ENCODE data around the gene PLXNA4. TPM values are rescaled to one million over a fixed set of nuclear protein-coding genes. Genes with fewer than 3 reads are reported as not detected.

Gene PLXNA4
- total RNA-seq, 1 experiment from 2014 or later: 1.0 TPM

DNA sequence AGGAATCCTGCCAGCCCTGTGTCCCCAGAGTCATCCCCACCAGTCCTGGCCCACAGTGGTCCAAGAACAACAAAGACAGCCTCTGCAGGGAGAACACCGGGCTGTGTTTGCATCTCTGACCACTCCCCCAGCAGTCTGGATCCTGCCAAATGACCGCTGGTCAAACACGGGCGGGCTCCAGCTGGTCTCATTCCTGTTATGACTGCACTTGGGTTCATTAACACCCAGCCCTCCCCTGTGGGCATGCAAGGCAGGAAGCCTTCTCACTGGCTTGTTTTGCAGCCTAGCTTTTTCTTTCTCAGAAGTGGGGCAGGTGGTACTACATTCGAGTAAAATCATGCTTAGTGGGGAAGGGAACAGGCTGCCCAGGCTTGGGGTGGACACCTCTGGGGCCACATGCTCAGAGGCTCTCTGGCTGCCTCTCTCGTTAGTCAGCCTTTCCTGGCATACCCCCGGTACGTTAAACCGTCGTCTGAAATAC is 190.0 kb downstream of the PLXNA4 start:
- Histone ChIP-seq H3K4me2 (no peak overlapping the region), H4K20me1 (ENCODE audit: insufficient read depth) (0 out of 2 replicates have a peak, but pooled peaks cover 3% of the 10 kb centered on the region), H3F3A (ENCODE audit: insufficient read depth, low read depth) (no peaks in the 10 kb centered on the region), H2AFZ (no peak overlapping the region), H3K4me1 (replicated peaks; ENCODE audit: insufficient read depth) (no peaks in the 10 kb centered on the region), H3K4me3 (no peak overlapping the region), H3K9me2 (ENCODE audit: insufficient read depth) (no peaks in the 10 kb centered on the region), H3K36me3 (ENCODE audit: low read depth) (no peaks in the 10 kb centered on the region), H3K79me2 (ENCODE audit: low read depth) (no peaks in the 10 kb centered on the region), H3K9me3 (ENCODE audit: insufficient read depth, low read depth) (no peaks in the 10 kb centered on the region), H3K27ac (no peak overlapping the region), H3K27me3 (ENCODE audit: insufficient read depth, low read depth) (peaks cover 78% of the 10 kb centered on the region)
- intact Hi-C loops (cut with micrococcal nuclease; ENCODE audit: unreplicated experiment): no loop called here
- DNase-seq: no peak
- POLR2A ChIA-PET (ENCODE audit: unreplicated experiment): no interaction called here
- TF ChIP-seq CTCF (conservative IDR thresholded peaks at IDR 0.05) (no peak), EZH2 (IDR thresholded peaks at IDR 0.05; ENCODE audit: low read depth) (no peak)
- no TSS peak for BruUV-seq (replicated peaks)
- CTCF ChIA-PET: no interaction called here

- Histone ChIP-seq H3K9me2 (ENCODE audit: insufficient read depth) (no peaks in the 10 kb centered on the region), H3K36me3 (ENCODE audit: low read depth) (no peaks in the 10 kb centered on the region), H3K4me1 (replicated peaks; ENCODE audit: insufficient read depth) (no peaks in the 10 kb centered on the region), H2AFZ (no peak overlapping the region), H3K4me3 (no peak overlapping the region), H3K9me3 (ENCODE audit: insufficient read depth, low read depth) (no peaks in the 10 kb centered on the region), H3K27me3 (ENCODE audit: insufficient read depth, low read depth) (peaks cover 81% of the 10 kb centered on the region), H3F3A (ENCODE audit: insufficient read depth, low read depth) (no peaks in the 10 kb centered on the region), H4K20me1 (ENCODE audit: insufficient read depth) (0 out of 2 replicates have a peak, but pooled peaks cover 3% of the 10 kb centered on the region), H3K27ac (no peak overlapping the region), H3K79me2 (ENCODE audit: low read depth) (no peaks in the 10 kb centered on the region), H3K4me2 (no peak overlapping the region)
- TF ChIP-seq CTCF (conservative IDR thresholded peaks at IDR 0.05) (no peak), EZH2 (IDR thresholded peaks at IDR 0.05; ENCODE audit: low read depth) (no peak)
- intact Hi-C loops (cut with micrococcal nuclease; ENCODE audit: unreplicated experiment): no loop called here
- DNase-seq: peak in 1 of 2 experiments; percentile 8
- CTCF ChIA-PET: no interaction called here
- BruUV-seq (replicated peaks): no TSS peak
- POLR2A ChIA-PET (ENCODE audit: unreplicated experiment): no interaction called here
These were observed 192.3 kb downstream of the PLXNA4 start for GRCh38 chr7:132383962-132384361.

DNA sequence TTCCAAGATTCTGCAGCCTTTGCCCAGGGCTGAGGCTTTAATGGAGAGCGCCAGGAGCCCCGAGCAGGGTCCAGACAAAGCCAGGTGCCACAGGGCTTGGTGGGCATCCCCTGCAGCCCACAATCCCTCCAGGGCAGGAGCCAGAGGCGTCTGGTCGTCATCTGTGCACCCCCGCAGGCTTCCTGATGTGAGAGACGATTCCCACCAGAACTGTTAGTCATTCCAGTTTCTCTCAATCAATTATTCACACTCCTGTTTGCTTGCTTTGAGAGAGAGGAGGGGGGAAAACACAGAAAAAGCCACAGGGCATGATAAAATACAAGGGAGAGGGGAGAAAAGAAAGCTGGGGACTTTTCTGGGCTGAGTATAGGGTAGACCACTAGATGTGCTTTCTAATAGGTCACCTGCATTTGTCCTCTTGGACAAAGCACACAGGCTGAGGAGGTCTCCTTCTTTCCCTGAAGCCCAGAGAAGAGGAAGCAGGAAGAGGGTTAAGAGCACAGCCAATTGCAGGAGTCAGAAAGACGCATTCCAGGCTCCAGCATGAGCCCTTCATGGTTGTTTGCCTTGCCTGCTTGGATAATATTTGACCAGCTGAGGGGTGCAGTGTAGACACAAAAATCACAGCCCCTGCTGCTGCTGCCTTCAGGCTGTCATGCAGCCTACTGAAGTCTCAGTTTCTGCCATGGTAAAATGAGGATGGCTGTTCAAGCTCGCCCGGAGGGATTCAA is 194.4 kb downstream of the PLXNA4 start:
- Histone ChIP-seq H2AFZ (no peak overlapping the region), H3K4me2 (no peak overlapping the region)
- CTCF ChIA-PET: no interaction called here

More for the DNA sequence above, 194.4 kb downstream of the PLXNA4 start:
- H3K79me2 ChIP-seq (ENCODE audit: low read depth): no peaks in the 10 kb centered on the region
- POLR2A ChIA-PET (ENCODE audit: unreplicated experiment): no interaction called here
- no peaks in the 10 kb centered on the region for H3K4me1 ChIP-seq (replicated peaks; ENCODE audit: insufficient read depth)
- H3K36me3 ChIP-seq (ENCODE audit: low read depth): no peaks in the 10 kb centered on the region
- no peaks in the 10 kb centered on the region for H3K9me2 ChIP-seq (ENCODE audit: insufficient read depth)
- DNase-seq: peak in 1 of 2 experiments; percentile 0
- no peaks in the 10 kb centered on the region for H3K9me3 ChIP-seq (ENCODE audit: insufficient read depth, low read depth)
- intact Hi-C loops (cut with micrococcal nuclease; ENCODE audit: unreplicated experiment): no loop called here
- no peak overlapping the region for H3K27ac ChIP-seq
- H4K20me1 ChIP-seq (ENCODE audit: insufficient read depth): 0 out of 2 replicates have a peak, but pooled peaks cover 3% of the 10 kb centered on the region
- no peaks in the 10 kb centered on the region for H3F3A ChIP-seq (ENCODE audit: insufficient read depth, low read depth)
- BruUV-seq (replicated peaks): no TSS peak
- TF ChIP-seq CTCF (conservative IDR thresholded peaks at IDR 0.05): no peak
- no peak for TF ChIP-seq EZH2 (IDR thresholded peaks at IDR 0.05; ENCODE audit: low read depth)
- H3K27me3 ChIP-seq (ENCODE audit: insufficient read depth, low read depth): peaks cover 77% of the 10 kb centered on the region
- no peak overlapping the region for H3K4me3 ChIP-seq

Measured in PC-9 (cell line).